GM19099 (cell line): ENCODE data around the gene COL27A1.

Experiments used
- POLR2A ChIP-seq: IDR thresholded peaks from 3 replicates; pipeline ENCODE4 v1.6.1; 2011; ENCODE audit warnings: low read depth; ENCODE audit not compliant: insufficient read length; ENCODE audit errors: extremely low read depth

The COL27A1 gene

GRCh38 chr9:114238891-114239875, 83.8 kb downstream of the COL27A1 start:
- TF ChIP-seq POLR2A = no peak

GRCh38 chr9:114240216-114240615, 84.9 kb downstream of the COL27A1 start:
- no peak for TF ChIP-seq POLR2A

DNA sequence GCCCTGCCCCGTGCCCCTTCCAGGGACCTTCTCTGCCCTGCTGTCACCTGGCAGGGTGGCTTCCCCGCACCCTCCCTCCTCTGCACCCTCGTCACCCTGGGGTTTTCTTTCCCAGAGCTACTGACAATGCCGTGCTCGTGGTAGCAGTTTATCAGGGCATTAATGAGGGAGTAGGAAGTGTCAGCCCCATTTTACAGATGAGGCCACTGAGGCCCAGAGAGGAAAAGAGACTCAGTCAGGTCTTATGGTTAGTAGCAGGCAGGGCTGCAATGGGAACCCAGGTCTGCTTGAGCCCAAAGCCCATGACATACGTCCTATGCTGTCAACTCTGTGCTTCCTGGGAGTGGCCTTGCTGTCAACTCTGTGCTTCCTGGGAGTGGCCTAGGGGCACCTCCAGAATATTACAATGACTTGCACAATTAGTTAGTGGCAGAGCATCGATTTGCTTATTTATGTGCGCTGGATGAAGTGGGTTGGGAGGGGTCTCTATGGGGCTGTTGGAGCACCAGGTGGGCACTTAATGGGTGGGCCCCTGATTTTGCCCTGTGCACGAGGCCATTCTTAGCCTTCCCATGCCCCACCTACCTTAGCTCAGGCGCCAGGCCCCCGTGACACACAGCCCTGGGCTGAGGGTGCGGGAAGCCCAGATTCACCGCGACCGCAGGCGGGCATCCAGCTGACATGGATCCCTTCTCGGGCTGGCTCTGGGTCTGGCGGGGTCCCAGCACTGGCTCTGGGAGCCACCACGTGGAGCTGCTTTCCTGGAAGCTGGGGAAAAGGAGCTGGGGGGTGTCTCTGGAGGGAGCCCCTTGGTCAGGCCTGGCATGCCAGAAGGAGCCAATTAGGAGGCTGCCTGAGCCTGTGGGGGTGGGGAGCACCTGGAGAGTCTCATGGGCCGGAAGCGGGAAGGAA, 85.6 kb downstream of the COL27A1 start:
- TF ChIP-seq POLR2A = no peak

- TF ChIP-seq POLR2A = no peak
Measured at GRCh38 chr9:114242837-114243236, 87.5 kb downstream of the COL27A1 start.

DNA sequence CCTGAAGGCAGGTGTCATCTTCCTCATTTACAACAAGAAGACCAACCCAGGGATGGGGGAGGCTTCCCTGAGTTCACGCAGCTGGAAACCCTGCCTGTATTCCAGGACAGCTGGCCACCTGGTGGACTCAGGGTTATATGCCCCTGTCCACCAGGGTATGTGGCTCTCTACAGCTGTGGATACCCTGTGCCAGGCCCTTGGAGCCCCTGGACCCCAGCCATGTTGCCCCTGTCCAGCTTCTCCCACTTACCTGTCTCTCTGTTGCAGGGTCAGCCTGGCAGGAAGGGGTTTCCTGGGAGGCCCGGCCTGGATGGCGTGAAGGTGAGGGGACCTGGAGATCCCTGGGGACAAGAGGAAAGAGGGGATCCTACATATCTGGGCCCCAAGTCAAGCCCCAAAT, 87.9 kb downstream of the COL27A1 start:
- TF ChIP-seq POLR2A = no peak

DNA sequence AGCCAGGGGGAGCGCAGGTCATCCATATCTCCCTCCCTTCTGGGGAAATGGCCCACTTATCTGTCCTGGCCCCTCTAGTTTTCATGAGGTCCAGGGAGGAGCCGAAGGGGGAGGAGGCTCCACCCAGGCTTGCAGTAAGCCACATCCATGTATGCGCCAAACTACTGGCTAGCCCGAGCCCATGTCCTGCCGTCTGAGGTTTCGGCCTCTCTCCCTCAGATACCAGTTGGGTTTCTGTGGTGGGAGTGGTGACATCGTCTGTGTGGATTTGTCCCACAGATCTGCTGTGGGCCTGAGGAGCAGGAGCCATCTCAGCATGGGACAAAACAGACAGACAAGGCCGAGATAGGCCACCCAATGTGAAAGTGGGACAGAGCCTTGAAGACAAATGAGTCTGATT, 89.2 kb downstream of the COL27A1 start:
- no peak for TF ChIP-seq POLR2A

- no peak for TF ChIP-seq POLR2A
Measured at GRCh38 chr9:114246558-114246957, 91.2 kb downstream of the COL27A1 start.

DNA sequence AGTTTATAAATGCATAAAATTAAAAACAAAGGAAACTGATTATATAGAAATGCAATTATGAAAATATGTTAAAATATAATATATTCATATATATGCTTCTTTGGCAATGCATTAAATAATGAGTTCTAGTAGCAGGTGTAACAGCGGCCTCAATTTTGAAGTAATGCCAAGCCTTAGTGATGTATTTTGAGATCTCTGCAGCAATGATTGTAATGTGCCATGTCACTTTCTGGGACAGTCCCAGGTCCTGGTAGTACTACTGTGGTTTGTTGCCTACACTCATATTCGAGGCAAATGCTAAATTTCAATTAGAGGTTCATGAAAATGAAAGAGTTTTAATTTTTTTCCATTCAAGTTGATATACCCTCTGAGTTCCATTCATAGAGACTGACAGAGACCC, 91.7 kb downstream of the COL27A1 start:
- no peak for TF ChIP-seq POLR2A

DNA sequence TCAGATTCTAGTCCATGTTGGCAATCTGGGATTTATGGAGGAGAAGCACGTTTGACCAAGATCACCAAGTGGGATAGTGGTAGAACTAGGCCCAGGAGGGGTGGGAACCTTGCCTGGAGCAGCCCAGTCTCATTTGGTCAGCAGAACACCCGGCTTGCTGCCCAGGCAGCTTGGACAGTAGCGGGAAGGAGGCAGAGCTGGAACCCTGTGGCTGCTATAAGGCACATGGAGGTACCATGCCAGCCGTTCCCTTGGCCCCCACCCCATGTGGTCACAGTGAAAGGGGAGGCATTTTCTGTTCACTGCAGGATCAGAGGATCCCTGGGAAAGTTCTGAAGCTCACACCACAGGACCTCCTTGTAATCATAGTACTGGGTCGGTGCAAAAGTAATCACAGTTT, 92.2 kb downstream of the COL27A1 start:
- TF ChIP-seq POLR2A = no peak

- TF ChIP-seq POLR2A = no peak
Measured at GRCh38 chr9:114248299-114248707, 93.0 kb downstream of the COL27A1 start.

DNA sequence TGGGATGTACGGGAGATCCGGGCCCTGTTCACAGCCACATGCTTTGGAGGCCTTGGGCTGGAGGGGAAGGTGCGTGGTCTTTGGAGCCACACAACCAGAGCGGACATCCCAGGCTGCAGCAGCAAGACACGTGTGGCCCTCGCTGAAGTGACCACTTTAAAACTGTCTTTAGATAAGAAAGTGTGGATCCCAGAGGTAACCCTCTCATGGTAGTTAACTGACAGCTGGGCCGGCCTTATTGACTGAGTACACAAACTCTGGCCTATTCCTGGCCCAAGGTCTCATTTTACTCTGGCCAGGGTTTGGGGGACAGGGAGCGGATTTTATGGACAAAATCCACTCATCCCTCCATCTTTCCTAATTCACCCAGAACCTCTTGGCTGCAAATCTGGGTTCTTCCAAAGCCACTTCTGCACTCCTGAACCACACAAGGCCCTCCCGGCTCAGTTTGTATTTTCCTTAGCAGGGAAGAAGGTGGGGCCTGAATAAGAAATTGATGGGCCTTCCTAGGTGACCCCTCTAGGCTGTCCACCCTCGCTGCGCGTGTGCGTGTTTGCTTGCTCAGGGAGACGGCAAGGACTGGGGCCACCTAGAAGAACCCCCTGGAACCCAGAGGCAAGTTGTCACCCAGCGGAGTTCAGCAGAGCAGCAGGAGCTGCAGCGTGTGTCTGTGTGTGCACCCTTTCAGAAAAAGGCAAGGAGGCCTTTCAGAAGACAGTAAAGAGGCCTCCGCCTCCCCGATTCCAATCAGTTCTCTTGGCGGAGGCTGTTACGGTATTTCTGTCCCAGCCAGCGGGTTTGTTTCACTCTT, 94.3 kb downstream of the COL27A1 start:
- no peak for TF ChIP-seq POLR2A

GRCh38 chr9:114250235-114250568, 94.9 kb downstream of the COL27A1 start:
- TF ChIP-seq POLR2A = no peak

GRCh38 chr9:114250648-114251047, 95.3 kb downstream of the COL27A1 start:
- TF ChIP-seq POLR2A = no peak

- TF ChIP-seq POLR2A = no peak
Measured at GRCh38 chr9:114252394-114252793, 97.1 kb downstream of the COL27A1 start.

GRCh38 chr9:114256827-114257328, 101.5 kb downstream of the COL27A1 start:
- TF ChIP-seq POLR2A = no peak
